ENCODE data around the gene DMTF1. TPM values are rescaled to one million over a fixed set of nuclear protein-coding genes. Genes with fewer than 3 reads are reported as not detected.

Gene DMTF1
- total RNA-seq, 2 donors from 2014 or later = 25.7 to 26.9 TPM

- H3K4me3 ChIP-seq = peak overlapping the region; percentile 68 to 75
- peak overlapping the region in 1 of 2 donors; percentile 80 for H3K27ac ChIP-seq
- no peak for DNase-seq (ENCODE audit: low spot score)
- H3K27me3 ChIP-seq = no peaks in the 10 kb centered on the region
- H3K4me1 ChIP-seq = peaks cover 0 to 27% of the 10 kb centered on the region in 2 donors
- H3K9me3 ChIP-seq = no peaks in the 10 kb centered on the region
- no peaks in the 10 kb centered on the region for H3K36me3 ChIP-seq
- no peak for TF ChIP-seq CTCF (IDR thresholded peaks at IDR 0.05)
Observed at GRCh38 chr7:87220734-87221215, 68.5 kb downstream of the DMTF1 start.

DNA sequence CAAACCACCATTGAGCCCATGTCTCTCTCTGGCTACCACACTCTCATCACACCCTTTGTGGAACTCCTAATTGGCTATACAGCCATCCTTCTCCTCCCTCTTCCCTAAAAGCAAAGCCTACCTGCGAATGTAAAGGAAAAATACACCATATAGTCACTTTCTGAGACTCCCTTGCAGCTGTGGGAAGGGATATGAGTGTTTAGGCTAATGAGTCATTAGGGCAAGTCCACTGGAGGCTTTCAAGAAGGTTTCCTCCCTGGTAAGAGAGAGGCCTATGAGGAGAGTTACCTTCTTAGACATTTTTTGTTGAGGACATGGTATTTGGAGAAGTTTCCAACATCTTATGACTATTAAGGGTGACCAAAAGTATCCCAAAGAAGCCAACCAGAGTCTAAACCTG is 71.4 kb downstream of the DMTF1 start:
- Histone ChIP-seq H3K27ac (no peak overlapping the region), H3K4me3 (no peak overlapping the region), H3K4me1 (peaks cover 0 to 9% of the 10 kb centered on the region in 2 donors), H3K27me3 (no peaks in the 10 kb centered on the region), H3K36me3 (no peaks in the 10 kb centered on the region), H3K9me3 (no peaks in the 10 kb centered on the region)
- TF ChIP-seq CTCF (IDR thresholded peaks at IDR 0.05) = no peak
- DNase-seq (ENCODE audit: low spot score) = no peak

GRCh38 chr7:87225696-87226095 is 73.4 kb downstream of the DMTF1 start:
- DNase-seq (ENCODE audit: low spot score) = no peak
- Histone ChIP-seq H3K4me3 (no peak overlapping the region), H3K4me1 (peaks cover 0 to 7% of the 10 kb centered on the region in 2 donors), H3K9me3 (no peaks in the 10 kb centered on the region), H3K27me3 (no peaks in the 10 kb centered on the region), H3K36me3 (no peaks in the 10 kb centered on the region), H3K27ac (no peak overlapping the region)
- TF ChIP-seq CTCF (IDR thresholded peaks at IDR 0.05) = no peak

DNA sequence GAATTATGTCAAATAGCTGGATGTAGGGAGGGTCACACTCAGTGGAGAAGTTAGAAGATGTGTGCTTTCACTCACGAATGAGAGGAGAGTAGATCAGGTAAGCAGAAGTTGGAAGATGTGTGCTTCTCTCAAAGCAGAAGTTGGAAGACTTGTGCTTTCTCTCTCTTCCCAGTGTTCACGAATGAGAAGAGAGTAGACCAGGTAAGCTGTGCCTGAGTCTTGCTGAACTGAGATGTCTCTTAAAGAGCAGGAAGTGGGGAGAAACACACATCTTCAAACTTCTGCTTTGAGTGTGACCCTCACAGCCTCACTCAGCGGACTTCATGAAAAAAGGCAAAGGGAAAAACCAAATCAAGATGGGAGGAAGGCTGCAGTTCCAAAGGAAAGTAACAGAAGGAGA is 74.2 kb downstream of the DMTF1 start:
- no peak overlapping the region for H3K4me3 ChIP-seq
- peaks cover 0 to 7% of the 10 kb centered on the region in 2 donors for H3K4me1 ChIP-seq
- no peak for DNase-seq (ENCODE audit: low spot score)
- no peak overlapping the region for H3K27ac ChIP-seq
- no peaks in the 10 kb centered on the region for H3K27me3 ChIP-seq
- H3K36me3 ChIP-seq = no peaks in the 10 kb centered on the region
- H3K9me3 ChIP-seq = no peaks in the 10 kb centered on the region
- TF ChIP-seq CTCF (IDR thresholded peaks at IDR 0.05) = no peak

DNA sequence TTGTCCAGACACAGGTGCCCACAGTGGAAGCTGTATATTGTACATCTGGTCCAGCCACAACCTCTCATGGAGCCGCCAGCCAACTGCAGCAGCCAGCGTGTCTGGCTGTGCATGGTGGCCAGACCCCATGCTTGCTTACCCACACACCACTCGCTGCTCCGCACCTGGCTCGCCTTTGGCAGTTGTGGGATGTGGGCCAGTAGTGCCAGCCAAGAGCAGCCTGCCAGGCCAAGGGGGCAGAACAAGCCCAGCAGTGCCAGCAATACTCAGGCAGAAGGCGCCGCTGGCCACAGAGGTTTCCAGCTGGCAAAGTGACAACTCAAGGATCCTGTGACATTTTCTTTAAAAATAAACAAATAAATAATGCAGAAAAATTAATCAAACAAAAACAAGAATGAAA is 79.0 kb downstream of the DMTF1 start:
- Histone ChIP-seq H3K9me3 (no peaks in the 10 kb centered on the region), H3K36me3 (no peaks in the 10 kb centered on the region), H3K27me3 (no peaks in the 10 kb centered on the region), H3K4me3 (no peak overlapping the region), H3K4me1 (peaks cover 0 to 13% of the 10 kb centered on the region in 2 donors), H3K27ac (no peak overlapping the region)
- no peak for TF ChIP-seq CTCF (IDR thresholded peaks at IDR 0.05)
- no peak for DNase-seq (ENCODE audit: low spot score)

GRCh38 chr7:87231711-87232110 is 79.5 kb downstream of the DMTF1 start:
- Histone ChIP-seq H3K36me3 (no peaks in the 10 kb centered on the region), H3K27ac (no peak overlapping the region), H3K4me3 (no peak overlapping the region), H3K4me1 (peaks cover 0 to 13% of the 10 kb centered on the region in 2 donors), H3K27me3 (no peaks in the 10 kb centered on the region), H3K9me3 (no peaks in the 10 kb centered on the region)
- TF ChIP-seq CTCF (IDR thresholded peaks at IDR 0.05) = no peak
- DNase-seq (ENCODE audit: low spot score) = no peak

Data from right atrium auricular region (tissue), 2 donors.